Neutrophil (primary cell): ENCODE results near the gene DIP2A.

Experiments
- H3K27ac ChIP-seq: fragments of 200-600 bp; sonication (generic); 2 replicates; pipeline ENCODE4 v1.5.1; 2016; ENCODE audit warnings: mild to moderate bottlenecking, moderate library complexity
- H3K27me3 ChIP-seq: fragments of 200-600 bp; sonication (generic); 2 replicates; pipeline ENCODE4 v1.6.0; 2016; ENCODE audit warnings: mild to moderate bottlenecking
- H3K36me3 ChIP-seq: fragments of 200-600 bp; sonication (generic); 2 replicates; pipeline ENCODE4 v1.5.1; 2017
- H3K4me1 ChIP-seq, 2 experiments: fragments of 200-600 bp in 1 of 2; sonication (generic) in 1 of 2; 1 replicate in 1 of 2; 2 replicates in 1 of 2; pipeline versions ENCODE4 v1.5.1 to v1.6.1; 2013 to 2016; ENCODE audit warnings: low read depth in 1 of 2, low read length in 1 of 2, mild to moderate bottlenecking in 1 of 2, moderate library complexity in 1 of 2; ENCODE audit not compliant: control insufficient read depth in 1 of 2, insufficient read depth in 1 of 2
- H3K4me3 ChIP-seq, 2 experiments: fragments of 200-600 bp in 1 of 2; sonication (generic) in 1 of 2; 1 replicate in 1 of 2; 2 replicates in 1 of 2; pipeline ENCODE4 v1.5.1; 2013 to 2016; ENCODE audit warnings: low read depth in 1 of 2, low read length in 1 of 2, mild to moderate bottlenecking in 1 of 2, moderate library complexity in 1 of 2
- H3K9me3 ChIP-seq: fragments of 200-600 bp; sonication (generic); 2 replicates; pipeline ENCODE4 v1.5.1; 2016
- TF ChIP-seq, protein P1 (sequence below): fragments of 200-600 bp; sonication (generic); IDR thresholded peaks from 2 replicates; pipeline ENCODE4 v1.5.1; 2016; ENCODE audit warnings: antibody characterized with exemption

Gene DIP2A

GRCh38 chr21:46482225-46482845, 23.6 kb downstream of the DIP2A start:
- no peaks in the 10 kb centered on the region for H3K27me3 ChIP-seq
- no peak overlapping the region for H3K27ac ChIP-seq
- TF ChIP-seq, protein P1, sequence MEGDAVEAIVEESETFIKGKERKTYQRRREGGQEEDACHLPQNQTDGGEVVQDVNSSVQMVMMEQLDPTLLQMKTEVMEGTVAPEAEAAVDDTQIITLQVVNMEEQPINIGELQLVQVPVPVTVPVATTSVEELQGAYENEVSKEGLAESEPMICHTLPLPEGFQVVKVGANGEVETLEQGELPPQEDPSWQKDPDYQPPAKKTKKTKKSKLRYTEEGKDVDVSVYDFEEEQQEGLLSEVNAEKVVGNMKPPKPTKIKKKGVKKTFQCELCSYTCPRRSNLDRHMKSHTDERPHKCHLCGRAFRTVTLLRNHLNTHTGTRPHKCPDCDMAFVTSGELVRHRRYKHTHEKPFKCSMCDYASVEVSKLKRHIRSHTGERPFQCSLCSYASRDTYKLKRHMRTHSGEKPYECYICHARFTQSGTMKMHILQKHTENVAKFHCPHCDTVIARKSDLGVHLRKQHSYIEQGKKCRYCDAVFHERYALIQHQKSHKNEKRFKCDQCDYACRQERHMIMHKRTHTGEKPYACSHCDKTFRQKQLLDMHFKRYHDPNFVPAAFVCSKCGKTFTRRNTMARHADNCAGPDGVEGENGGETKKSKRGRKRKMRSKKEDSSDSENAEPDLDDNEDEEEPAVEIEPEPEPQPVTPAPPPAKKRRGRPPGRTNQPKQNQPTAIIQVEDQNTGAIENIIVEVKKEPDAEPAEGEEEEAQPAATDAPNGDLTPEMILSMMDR: no peak
- no peak overlapping the region for H3K4me3 ChIP-seq
- H3K36me3 ChIP-seq: peaks cover 28% of the 10 kb centered on the region
- H3K4me1 ChIP-seq: peaks cover 4 to 5% of the 10 kb centered on the region in 2 experiments
- no peaks in the 10 kb centered on the region for H3K9me3 ChIP-seq

- no peaks in the 10 kb centered on the region for H3K9me3 ChIP-seq
- H3K4me3 ChIP-seq: no peak overlapping the region
- no peaks in the 10 kb centered on the region for H3K27me3 ChIP-seq
- peaks cover 28% of the 10 kb centered on the region for H3K36me3 ChIP-seq
- no peak overlapping the region for H3K27ac ChIP-seq
- TF ChIP-seq, protein P1: no peak
- peaks cover 4 to 5% of the 10 kb centered on the region in 2 experiments for H3K4me1 ChIP-seq
Observed at GRCh38 chr21:46482846-46483231, 24.1 kb downstream of the DIP2A start.

DNA sequence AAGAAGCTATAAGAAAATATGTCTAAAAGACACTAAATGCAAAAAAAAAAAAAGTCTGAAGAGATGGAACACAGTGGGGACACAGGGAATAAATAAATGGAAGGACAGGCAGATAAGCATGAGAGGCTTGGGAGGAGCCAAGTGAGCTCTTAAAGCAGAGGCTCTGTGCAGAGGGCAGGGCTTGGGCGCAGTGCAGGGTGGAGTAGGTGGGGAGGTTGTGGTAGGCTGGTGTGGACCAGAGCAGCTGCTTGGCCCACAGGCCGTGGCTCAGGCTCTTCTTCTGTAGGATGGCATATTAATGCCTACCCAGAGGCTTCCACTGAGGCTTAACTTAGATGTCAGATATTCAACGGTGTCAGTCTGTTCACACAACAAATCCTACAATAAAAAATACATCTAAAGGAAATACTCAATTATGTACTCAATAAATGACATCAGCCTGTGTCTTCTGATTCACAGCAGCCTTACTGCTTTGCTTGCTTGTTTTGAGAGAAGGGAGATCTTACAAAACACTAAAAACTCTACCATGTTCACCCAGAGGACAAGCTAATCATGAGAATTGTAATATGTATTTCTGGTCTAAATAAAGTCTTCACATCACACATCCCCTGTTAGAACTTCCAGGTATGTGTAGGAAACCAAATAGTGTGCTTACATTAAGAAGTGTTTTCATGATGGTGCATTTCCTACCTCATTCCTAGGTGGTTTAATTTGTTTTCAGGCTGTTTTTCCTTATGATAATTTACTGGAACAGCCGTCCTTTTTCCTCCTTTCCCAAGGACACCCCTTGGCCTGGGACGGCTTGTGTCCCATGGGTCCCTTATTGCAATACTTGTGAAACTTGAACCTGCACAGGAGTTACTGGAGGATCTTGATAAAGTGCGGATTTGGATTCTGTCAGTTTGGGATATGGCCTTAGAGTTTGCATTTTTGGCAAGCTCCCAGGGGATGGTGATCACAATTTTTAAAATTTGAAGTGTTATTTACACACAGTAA, 24.9 kb downstream of the DIP2A start:
- no peak overlapping the region for H3K27ac ChIP-seq
- no peaks in the 10 kb centered on the region for H3K9me3 ChIP-seq
- H3K36me3 ChIP-seq: peaks cover 28% of the 10 kb centered on the region
- peaks cover 4 to 5% of the 10 kb centered on the region in 2 experiments for H3K4me1 ChIP-seq
- TF ChIP-seq, protein P1: no peak
- H3K4me3 ChIP-seq: no peak overlapping the region
- H3K27me3 ChIP-seq: no peaks in the 10 kb centered on the region

DNA sequence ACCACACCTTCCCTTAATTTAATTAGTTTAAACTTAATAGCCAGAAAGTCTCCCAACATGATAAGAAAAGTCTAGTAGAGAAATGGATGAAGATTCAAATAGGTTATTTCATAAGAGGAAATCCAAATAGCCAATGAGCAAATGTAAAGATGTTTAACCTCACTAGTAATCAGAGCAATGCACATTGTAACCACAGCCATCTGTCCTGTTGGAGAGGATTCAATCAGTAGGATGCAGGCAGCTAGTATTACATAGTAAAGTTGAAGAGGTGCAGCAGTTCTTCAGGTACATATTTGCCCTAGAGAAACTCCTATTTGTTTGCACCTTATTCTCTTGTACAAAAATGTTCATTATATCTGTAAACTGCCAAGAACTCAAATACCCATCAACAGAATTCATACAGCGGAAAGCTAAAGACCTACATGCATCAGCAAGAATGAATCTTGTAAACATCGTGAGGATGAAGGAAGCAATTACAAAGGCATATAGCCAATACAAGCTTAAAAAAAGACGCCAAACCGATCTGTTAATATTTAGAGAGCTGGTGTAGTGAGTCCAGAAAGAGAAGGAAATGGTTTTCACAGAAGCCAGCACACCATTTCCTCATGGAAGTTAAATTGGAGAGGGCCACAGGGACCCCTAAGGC, 27.9 kb downstream of the DIP2A start:
- TF ChIP-seq, protein P1: no peak
- Histone ChIP-seq H3K27ac (no peak overlapping the region), H3K4me3 (no peak overlapping the region), H3K9me3 (no peaks in the 10 kb centered on the region), H3K4me1 (no peaks in the 10 kb centered on the region), H3K27me3 (no peaks in the 10 kb centered on the region), H3K36me3 (peaks cover 47% of the 10 kb centered on the region)

- Histone ChIP-seq H3K27me3 (no peaks in the 10 kb centered on the region), H3K27ac (no peak overlapping the region), H3K9me3 (no peaks in the 10 kb centered on the region), H3K4me1 (no peaks in the 10 kb centered on the region), H3K36me3 (peaks cover 48% of the 10 kb centered on the region), H3K4me3 (no peak overlapping the region)
- TF ChIP-seq, protein P1: no peak
Observed at GRCh38 chr21:46489162-46489663, 30.5 kb downstream of the DIP2A start.
